GM20000 (cell line): ENCODE measurements around the gene PEX1.
"Not testable (repeated sequence)": the region's sequence is repeated elsewhere in the genome, so short reads cannot be mapped to it uniquely, and the experiment has no call there.

Source experiments
- DNase-seq: peaks from one replicate; pipeline ENCODE4 v3.0.0; 2012; ENCODE audit warnings: low spot score
- CTCF ChIP-seq: IDR thresholded peaks from 2 replicates; pipeline ENCODE4 v1.5.1; 2012; ENCODE audit warnings: mild to moderate bottlenecking, control low read depth; ENCODE audit errors: extremely low read depth, missing control alignments

Gene PEX1

GRCh38 chr7:92448205-92448747 lies 80.0 kb downstream of the PEX1 start:
- no peak for TF ChIP-seq CTCF
- DNase-seq: peak; percentile 56

GRCh38 chr7:92447345-92448204 lies 80.7 kb downstream of the PEX1 start, which contains the start of gene GATAD1:
Gene GATAD1, plus strand, starts transcription at chr7:92447482. Its CDS starts 248 bp downstream, at chr7:92447730.
- TF ChIP-seq CTCF: peak; percentile 77
- peak; percentile 92 for DNase-seq

GRCh38 chr7:92446869-92447344 lies 81.4 kb downstream of the PEX1 start:
- no peak for DNase-seq
- TF ChIP-seq CTCF: no peak

GRCh38 chr7:92442720-92443119 lies 85.6 kb downstream of the PEX1 start:
- not testable (repeated sequence) for DNase-seq

GRCh38 chr7:92437956-92438491 lies 90.3 kb downstream of the PEX1 start:
- no peak for DNase-seq

More at GRCh38 chr7:92437956-92438491, 90.3 kb downstream of the PEX1 start:
- TF ChIP-seq CTCF: no peak
